ENCODE measurements around the gene NUAK2.

- TF ChIP-seq, protein P1, sequence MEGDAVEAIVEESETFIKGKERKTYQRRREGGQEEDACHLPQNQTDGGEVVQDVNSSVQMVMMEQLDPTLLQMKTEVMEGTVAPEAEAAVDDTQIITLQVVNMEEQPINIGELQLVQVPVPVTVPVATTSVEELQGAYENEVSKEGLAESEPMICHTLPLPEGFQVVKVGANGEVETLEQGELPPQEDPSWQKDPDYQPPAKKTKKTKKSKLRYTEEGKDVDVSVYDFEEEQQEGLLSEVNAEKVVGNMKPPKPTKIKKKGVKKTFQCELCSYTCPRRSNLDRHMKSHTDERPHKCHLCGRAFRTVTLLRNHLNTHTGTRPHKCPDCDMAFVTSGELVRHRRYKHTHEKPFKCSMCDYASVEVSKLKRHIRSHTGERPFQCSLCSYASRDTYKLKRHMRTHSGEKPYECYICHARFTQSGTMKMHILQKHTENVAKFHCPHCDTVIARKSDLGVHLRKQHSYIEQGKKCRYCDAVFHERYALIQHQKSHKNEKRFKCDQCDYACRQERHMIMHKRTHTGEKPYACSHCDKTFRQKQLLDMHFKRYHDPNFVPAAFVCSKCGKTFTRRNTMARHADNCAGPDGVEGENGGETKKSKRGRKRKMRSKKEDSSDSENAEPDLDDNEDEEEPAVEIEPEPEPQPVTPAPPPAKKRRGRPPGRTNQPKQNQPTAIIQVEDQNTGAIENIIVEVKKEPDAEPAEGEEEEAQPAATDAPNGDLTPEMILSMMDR (conservative IDR thresholded peaks at IDR 0.05; ENCODE audit: low read length), result no peak
- no peak for TF ChIP-seq EZH2phosphoT487 (IDR thresholded peaks at IDR 0.05; ENCODE audit: borderline replicate concordance, low read depth, low read length)
Measured at GRCh38 chr1:205276689-205277065, 44.9 kb downstream of the NUAK2 start.

All from OCI-LY7 (cell line).